HFFc6 (cell line): ENCODE measurements around the gene CLN6. TPM values are rescaled to one million over a fixed set of nuclear protein-coding genes. Genes with fewer than 3 reads are reported as not detected.

ENCODE experiments used
- DNase-seq: peaks from one replicate; pipeline ENCODE4 v3.0.0-alpha.2; 2018
- H3K27ac Mint-ChIP-seq: 2 replicates; pipeline ENCODE4 v1.8.0; 2020; ENCODE audit warnings: mild to moderate bottlenecking, mixed read lengths
- H3K27me3 Mint-ChIP-seq: 2 replicates; pipeline ENCODE4 v1.8.0; 2021; ENCODE audit warnings: mild to moderate bottlenecking, moderate library complexity, mixed read lengths; ENCODE audit not compliant: insufficient read depth
- H3K36me3 Mint-ChIP-seq: 2 replicates; pipeline ENCODE4 v1.8.0; 2021; ENCODE audit warnings: low read depth, mixed read lengths
- H3K4me1 Mint-ChIP-seq: 2 replicates; pipeline ENCODE4 v1.8.0; 2020; ENCODE audit warnings: low read depth, mixed read lengths
- H3K4me3 Mint-ChIP-seq: 2 replicates; pipeline ENCODE4 v1.8.0; 2020; ENCODE audit warnings: mild to moderate bottlenecking, moderate library complexity, mixed read lengths
- H3K9me3 Mint-ChIP-seq: 2 replicates; pipeline ENCODE4 v1.8.0; 2020; ENCODE audit warnings: mild to moderate bottlenecking, mixed read lengths
- long read RNA-seq: library from polyadenylated mRNA; unstranded; transcript quantifications from one replicate; pipeline ENCODE4 v2.0.0, GENCODE V29; 2019
- total RNA-seq, 6 experiments: library from RNA; stranded (reverse); fragmentation: NEBNext Ultra II Directional; extraction: Animal tissue kit (Norgen Biotek cat#: 25700); gene quantifications; 2 replicates in 1 of 6; 3 replicates in 5 of 6; pipeline ENCODE4 v1.2.3, GENCODE V29; 2021
- TF ChIP-seq, protein P1 (sequence below): fragments of 200-600 bp; sonication (generic); IDR thresholded peaks from 2 replicates; pipeline ENCODE4 v1.5.0; 2021; ENCODE audit warnings: antibody characterized with exemption, mild to moderate bottlenecking

Gene CLN6
- 10 to 100 TPM; 26.0 to 45.0 (median 37.1) TPM for total RNA-seq
- long read RNA-seq, transcript CLN6-201 (7 exons, 2,243 nt): major isoform, 13 of 18 reads
- long read RNA-seq, partial matches to known transcripts: 1 of 18 reads
- long read RNA-seq, other reads (novel, unspliced or antisense): 1 of 18 reads

DNA sequence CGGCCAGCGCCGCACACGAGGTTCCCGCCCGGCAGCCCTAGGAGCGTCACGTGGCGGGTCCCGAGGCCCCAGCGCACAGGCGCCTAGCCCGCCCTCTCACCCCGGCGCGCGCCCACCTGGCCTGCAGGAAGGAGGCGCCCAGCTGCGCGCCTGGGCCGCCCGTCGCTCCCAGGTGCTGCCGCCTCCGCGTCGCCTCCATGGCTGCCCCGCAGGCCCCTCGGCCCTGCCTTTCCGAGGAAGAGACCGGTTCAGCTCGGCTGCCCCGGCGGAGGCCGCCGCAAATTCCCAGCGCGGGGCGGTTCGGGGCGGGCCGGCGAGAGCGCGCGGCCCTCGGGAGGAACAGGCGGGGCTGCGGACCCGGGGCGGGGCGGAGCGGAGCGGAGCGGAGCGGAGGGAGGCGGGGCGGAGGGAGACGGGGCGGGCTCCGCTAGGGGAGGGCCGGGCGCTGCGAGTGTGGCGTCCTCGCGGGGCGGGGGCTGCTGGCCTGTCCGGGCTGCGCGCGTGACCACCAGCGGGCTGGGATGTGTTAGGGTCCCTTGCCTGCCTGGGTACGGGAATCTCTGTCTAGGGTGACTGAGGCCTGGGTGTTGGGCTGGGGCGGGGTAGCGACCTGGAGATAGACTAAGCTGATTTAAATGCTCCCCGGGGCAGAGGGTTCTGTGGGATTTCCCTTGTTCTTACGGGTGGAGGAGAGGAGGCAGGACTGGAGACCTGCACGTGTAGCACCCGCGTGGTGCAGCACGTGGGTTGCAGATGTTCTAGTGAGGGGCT is at the start of gene CLN6:
TSS of gene CLN6 (minus strand) at position 343 of the 771 bp plus-strand sequence. CDS start at position 199, 144 bp downstream.
- Mint-ChIP-seq H3K9me3 (no peaks in the 10 kb centered on the region), H3K27ac (peak within 1 kb of the TSS; percentile 92), H3K27me3 (peaks cover under 1% of the 10 kb centered on the region), H3K4me3 (peak within 1 kb of the TSS; percentile 96), H3K36me3 (peaks cover 5% of the 10 kb centered on the region; the same call in 1 of the 2 replicates), H3K4me1 (peaks cover 40% of the 10 kb centered on the region)
- TF ChIP-seq, protein P1, sequence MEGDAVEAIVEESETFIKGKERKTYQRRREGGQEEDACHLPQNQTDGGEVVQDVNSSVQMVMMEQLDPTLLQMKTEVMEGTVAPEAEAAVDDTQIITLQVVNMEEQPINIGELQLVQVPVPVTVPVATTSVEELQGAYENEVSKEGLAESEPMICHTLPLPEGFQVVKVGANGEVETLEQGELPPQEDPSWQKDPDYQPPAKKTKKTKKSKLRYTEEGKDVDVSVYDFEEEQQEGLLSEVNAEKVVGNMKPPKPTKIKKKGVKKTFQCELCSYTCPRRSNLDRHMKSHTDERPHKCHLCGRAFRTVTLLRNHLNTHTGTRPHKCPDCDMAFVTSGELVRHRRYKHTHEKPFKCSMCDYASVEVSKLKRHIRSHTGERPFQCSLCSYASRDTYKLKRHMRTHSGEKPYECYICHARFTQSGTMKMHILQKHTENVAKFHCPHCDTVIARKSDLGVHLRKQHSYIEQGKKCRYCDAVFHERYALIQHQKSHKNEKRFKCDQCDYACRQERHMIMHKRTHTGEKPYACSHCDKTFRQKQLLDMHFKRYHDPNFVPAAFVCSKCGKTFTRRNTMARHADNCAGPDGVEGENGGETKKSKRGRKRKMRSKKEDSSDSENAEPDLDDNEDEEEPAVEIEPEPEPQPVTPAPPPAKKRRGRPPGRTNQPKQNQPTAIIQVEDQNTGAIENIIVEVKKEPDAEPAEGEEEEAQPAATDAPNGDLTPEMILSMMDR: no peak
- DNase-seq: peak; percentile 62

DNA sequence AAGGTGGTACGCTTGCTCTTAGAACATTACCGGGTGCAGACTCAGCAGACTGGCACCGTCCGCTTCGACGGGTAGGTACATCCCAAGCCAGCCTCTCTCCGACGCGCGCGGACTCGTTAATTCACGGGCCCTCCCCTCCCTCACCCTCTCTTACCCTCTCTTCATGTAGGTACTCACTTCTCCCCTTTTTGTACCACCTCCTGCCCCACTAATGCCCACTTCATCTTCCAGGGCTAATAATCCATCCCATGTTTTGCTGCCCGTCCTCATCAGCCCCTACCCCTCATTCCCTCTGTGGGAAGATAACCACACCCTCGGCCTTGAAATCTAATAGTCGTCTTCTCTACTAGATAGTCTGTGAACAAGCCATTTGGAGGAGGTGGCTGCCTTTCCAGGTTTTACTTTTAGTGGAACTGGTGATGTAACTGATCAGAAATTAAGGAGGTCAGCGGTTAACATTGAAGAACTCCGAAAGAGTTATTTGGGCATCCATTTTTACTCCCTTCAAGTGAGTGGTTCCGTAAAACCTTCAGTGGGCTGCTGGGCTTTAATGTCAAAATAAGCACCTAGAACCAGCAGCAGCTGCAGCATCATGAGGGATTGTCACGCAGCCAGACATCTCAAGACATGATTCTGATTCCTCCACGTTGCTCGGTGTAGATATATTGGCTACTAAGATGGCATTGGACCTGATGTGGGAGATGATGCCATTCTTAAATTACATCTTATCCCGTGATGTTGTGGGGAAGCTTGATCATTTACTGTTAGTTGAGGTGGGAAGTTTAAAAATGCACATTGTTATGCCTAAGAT is 49.3 kb upstream of the CLN6 start:
- Mint-ChIP-seq H3K36me3 (peaks cover 22% of the 10 kb centered on the region), H3K27ac (peak overlapping the region; percentile 97), H3K27me3 (no peaks in the 10 kb centered on the region; the same call in 1 of the 2 replicates), H3K4me3 (peak overlapping the region; percentile 96), H3K4me1 (peaks cover 67% of the 10 kb centered on the region), H3K9me3 (no peaks in the 10 kb centered on the region)
- TF ChIP-seq, protein P1: no peak
- no peak for DNase-seq

DNA sequence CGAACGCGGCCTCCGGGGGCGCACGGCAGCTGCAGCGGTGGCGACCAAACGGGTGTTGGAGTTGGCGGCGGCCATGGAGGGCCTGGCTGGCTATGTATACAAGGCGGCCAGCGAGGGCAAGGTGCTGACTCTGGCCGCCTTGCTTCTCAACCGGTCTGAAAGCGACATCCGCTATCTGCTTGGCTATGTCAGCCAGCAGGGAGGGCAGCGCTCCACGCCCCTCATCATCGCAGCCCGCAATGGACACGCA is 48.7 kb upstream of the CLN6 start:
- Mint-ChIP-seq H3K27ac (peak overlapping the region; percentile 97), H3K36me3 (peaks cover 22% of the 10 kb centered on the region), H3K27me3 (no peaks in the 10 kb centered on the region; the same call in 1 of the 2 replicates), H3K9me3 (no peaks in the 10 kb centered on the region), H3K4me3 (peak overlapping the region; percentile 96), H3K4me1 (peaks cover 72% of the 10 kb centered on the region)
- TF ChIP-seq, protein P1: peak; percentile 18; the same call in 1 of the 2 replicates
- no peak for DNase-seq

DNA sequence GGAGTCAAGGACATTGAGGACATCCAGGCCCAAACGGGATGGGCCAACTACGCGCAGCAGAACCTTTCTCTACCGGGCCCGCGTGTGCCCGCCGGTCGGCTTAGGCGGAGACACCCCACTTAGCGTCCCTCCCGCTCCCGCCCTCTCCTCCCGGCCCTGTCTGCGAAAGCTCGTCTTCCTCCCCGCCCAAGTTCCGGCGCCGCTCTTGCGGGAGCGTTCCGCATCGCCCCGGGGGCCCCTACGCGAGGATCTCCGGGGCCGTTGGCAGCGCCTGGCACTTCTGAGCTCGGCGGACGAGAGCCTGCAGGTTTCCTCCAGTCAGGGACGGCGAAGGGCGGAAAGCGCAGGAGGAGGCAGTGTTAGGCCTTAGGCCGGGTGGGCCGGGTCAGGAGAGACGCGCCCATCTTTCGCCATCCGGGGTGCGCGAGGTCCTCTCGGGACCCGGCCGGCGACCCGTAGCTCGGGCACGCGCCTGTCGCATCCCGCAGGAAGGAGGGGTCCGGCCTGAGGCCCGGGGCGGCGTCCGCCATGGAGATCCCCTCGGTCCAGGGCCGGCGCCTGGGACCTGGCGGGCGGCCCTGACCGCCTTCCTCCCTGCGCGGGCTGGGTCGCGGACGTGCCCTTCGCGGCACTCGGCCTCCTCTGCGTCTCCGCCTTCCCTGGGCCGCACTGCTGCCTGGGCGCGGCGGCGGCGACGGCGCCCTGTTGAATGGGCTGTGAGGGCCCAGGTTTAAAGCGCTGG is 48.2 kb upstream of the CLN6 start, which contains the start of gene FEM1B:
TSS of gene FEM1B (plus strand) at position 143 of the 742 bp plus-strand sequence. CDS start 673 bp downstream, outside the sequence.
- Mint-ChIP-seq H3K27ac (peak within 1 kb of the TSS; percentile 97), H3K4me3 (peak within 1 kb of the TSS; percentile 96), H3K36me3 (peaks cover 22% of the 10 kb centered on the region), H3K9me3 (no peaks in the 10 kb centered on the region), H3K4me1 (peaks cover 76% of the 10 kb centered on the region), H3K27me3 (no peaks in the 10 kb centered on the region; the same call in 1 of the 2 replicates)
- TF ChIP-seq, protein P1: peak; percentile 66; the same call in 1 of the 2 replicates
- peak; percentile 82 for DNase-seq

DNA sequence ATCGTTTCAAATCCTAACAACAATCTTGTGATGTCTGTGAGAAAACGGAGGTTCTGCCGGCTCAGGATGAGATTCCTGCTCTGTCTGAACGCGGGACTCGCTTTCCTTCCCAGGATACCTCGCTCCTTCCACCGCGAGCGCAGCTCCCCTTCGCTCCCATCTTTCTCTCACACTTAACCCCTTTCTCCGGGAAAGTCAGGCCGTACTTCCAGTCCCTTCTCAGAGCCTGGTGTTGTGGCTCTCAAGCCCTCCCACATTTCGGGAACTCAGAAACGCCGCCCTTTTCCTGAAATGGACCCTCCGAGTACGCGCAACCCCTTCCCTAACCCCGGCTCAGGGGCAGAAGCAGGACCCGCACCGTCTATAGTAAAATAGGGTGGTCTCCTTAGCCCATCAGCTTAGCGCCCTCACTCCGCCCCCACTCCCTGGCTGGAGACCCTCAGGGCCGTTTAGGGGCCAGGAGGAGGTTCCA is 47.6 kb upstream of the CLN6 start:
- no peak for DNase-seq
- H3K36me3 Mint-ChIP-seq: peaks cover 22% of the 10 kb centered on the region

More for the DNA sequence above, 47.6 kb upstream of the CLN6 start:
- Mint-ChIP-seq H3K4me1 (peaks cover 76% of the 10 kb centered on the region), H3K27me3 (no peaks in the 10 kb centered on the region; the same call in 1 of the 2 replicates), H3K27ac (peak overlapping the region; percentile 97), H3K4me3 (peak overlapping the region; percentile 96), H3K9me3 (no peaks in the 10 kb centered on the region)
- TF ChIP-seq, protein P1: no peak
